ENCODE results near the gene ACSM6. TPM values are rescaled to one million over a fixed set of nuclear protein-coding genes. Genes with fewer than 3 reads are reported as not detected.

The ACSM6 gene
- polyA plus RNA-seq, 1 of the 3 experiments (the other 2 are of a cell fraction) = not detected

DNA sequence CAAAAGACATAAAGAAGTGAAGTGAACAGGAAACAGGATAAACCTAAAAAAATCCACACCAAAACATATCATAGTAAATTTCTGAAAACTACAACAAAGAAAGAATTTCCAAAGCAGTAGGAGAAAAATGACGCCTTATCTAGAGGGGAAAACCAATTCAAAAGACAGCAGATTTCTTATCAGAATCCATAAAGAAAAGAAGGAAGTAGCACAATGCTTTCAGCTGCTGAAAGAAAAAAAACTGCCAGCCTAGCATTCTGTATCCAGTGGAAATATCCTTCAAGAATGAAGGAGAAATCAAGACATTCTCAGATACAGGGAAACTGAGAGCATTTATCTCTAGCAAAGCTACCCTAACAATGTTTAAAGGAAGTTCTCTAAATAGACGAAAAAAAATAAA, 59.0 kb downstream of the ACSM6 start:
- 93% methylated on average over 2 of the region's 2 CpGs for WGBS (ENCODE audit: low lambda C conversion rate)

DNA sequence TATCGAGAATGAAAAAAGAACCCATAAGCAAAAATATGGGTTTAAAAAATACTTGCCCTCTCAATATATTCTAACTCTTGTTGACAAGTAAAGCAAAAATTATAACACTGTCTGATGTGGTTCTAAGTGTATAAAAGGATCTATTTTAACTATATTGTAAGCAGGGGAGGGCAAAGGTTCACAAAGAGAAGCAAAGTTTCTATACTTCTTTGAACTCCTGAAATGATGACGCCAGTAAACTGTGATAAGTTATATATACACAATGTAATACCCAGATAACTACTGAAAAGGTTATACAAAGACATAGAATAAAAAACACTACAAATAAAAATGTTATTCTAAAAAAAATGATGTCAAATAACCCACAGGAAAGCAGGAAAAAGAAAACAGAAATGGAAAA, 59.6 kb downstream of the ACSM6 start:
- no peak overlapping the region for H2AFZ ChIP-seq (ENCODE audit: low read depth)
- POLR2A ChIA-PET = no interaction called here
- no peak overlapping the region for H3K4me3 ChIP-seq (ENCODE audit: low read depth in 2 of 2, low read length in 1 of 2)
- H4K20me1 ChIP-seq (ENCODE audit: insufficient read depth) = no peaks in the 10 kb centered on the region
- peaks cover 47% of the 10 kb centered on the region; the same call in 1 of the 2 replicates for H3K79me2 ChIP-seq (ENCODE audit: insufficient read depth)
- H3K9ac ChIP-seq = no peak overlapping the region
- H3K9me2 ChIP-seq = no peaks in the 10 kb centered on the region
- H3K27ac ChIP-seq (ENCODE audit: low read depth in 2 of 2, low read length in 1 of 2) = no peak overlapping the region
- H3F3A ChIP-seq (replicated peaks; ENCODE audit: insufficient read depth) = peaks cover 8% of the 10 kb centered on the region
- DNase-seq = no peak
- no peaks in the 10 kb centered on the region for H3K27me3 ChIP-seq (ENCODE audit: insufficient read depth)
- H3K4me1 ChIP-seq (ENCODE audit: control insufficient read depth in 1 of 2, insufficient read depth in 2 of 2, low read depth in 1 of 2, low read length in 1 of 2) = no peaks in the 10 kb centered on the region
- H3K36me3 ChIP-seq (replicated peaks in 1 of 2; ENCODE audit: control insufficient read depth in 1 of 2, insufficient read depth in 2 of 2, low read length in 1 of 2) = peaks cover 0 to 37% of the 10 kb centered on the region in 2 experiments
- CTCF ChIA-PET = interaction anchor here (0.6 to 2.1 kb wide), 3 partner anchors 22 to 109 kb away, joined by 3 to 8 read pairs (median 3); no protein-coding TSS in a partner anchor
- no peak overlapping the region for H3K4me2 ChIP-seq
- H3K9me3 ChIP-seq = peaks cover 4% of the 10 kb centered on the region; the same call in 1 of the 2 replicates
- 93% methylated on average over 2 of the region's 2 CpGs for WGBS (ENCODE audit: low lambda C conversion rate)
- TF ChIP-seq ELF1 (IDR thresholded peaks at IDR 0.05) = no peak
- no peak for TF ChIP-seq RCOR1 (IDR thresholded peaks at IDR 0.05; ENCODE audit: low read length)
- TF ChIP-seq YY1 (IDR thresholded peaks at IDR 0.05; ENCODE audit: low read depth) = no peak
- TF ChIP-seq SIN3A (IDR thresholded peaks at IDR 0.05; ENCODE audit: borderline replicate concordance, low read depth, low read length) = no peak
- TF ChIP-seq, protein P1, sequence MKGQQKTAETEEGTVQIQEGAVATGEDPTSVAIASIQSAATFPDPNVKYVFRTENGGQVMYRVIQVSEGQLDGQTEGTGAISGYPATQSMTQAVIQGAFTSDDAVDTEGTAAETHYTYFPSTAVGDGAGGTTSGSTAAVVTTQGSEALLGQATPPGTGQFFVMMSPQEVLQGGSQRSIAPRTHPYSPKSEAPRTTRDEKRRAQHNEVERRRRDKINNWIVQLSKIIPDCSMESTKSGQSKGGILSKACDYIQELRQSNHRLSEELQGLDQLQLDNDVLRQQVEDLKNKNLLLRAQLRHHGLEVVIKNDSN (IDR thresholded peaks at IDR 0.05; ENCODE audit: borderline replicate concordance, low read depth) = no peak
- TF ChIP-seq SMC3 (IDR thresholded peaks at IDR 0.05; ENCODE audit: low read depth, low read length) = no peak
- TF ChIP-seq NRF1 (IDR thresholded peaks at IDR 0.05; ENCODE audit: low read depth, low read length) = no peak
- TF ChIP-seq JUND (IDR thresholded peaks at IDR 0.05) = no peak
- TF ChIP-seq, protein P2, sequence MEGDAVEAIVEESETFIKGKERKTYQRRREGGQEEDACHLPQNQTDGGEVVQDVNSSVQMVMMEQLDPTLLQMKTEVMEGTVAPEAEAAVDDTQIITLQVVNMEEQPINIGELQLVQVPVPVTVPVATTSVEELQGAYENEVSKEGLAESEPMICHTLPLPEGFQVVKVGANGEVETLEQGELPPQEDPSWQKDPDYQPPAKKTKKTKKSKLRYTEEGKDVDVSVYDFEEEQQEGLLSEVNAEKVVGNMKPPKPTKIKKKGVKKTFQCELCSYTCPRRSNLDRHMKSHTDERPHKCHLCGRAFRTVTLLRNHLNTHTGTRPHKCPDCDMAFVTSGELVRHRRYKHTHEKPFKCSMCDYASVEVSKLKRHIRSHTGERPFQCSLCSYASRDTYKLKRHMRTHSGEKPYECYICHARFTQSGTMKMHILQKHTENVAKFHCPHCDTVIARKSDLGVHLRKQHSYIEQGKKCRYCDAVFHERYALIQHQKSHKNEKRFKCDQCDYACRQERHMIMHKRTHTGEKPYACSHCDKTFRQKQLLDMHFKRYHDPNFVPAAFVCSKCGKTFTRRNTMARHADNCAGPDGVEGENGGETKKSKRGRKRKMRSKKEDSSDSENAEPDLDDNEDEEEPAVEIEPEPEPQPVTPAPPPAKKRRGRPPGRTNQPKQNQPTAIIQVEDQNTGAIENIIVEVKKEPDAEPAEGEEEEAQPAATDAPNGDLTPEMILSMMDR (IDR thresholded peaks at IDR 0.05) = no peak
- no peak for TF ChIP-seq RFX5 (IDR thresholded peaks at IDR 0.05; ENCODE audit: low read length)
- TF ChIP-seq RXRA (IDR thresholded peaks at IDR 0.05; ENCODE audit: borderline replicate concordance, low read depth) = no peak
- no peak for TF ChIP-seq GATA2 (CRISPR knock-in tag; IDR thresholded peaks at IDR 0.05)
- no peak for TF ChIP-seq FOSL2 (IDR thresholded peaks at IDR 0.05; ENCODE audit: borderline replicate concordance, low read depth)
- TF ChIP-seq, protein P3, sequence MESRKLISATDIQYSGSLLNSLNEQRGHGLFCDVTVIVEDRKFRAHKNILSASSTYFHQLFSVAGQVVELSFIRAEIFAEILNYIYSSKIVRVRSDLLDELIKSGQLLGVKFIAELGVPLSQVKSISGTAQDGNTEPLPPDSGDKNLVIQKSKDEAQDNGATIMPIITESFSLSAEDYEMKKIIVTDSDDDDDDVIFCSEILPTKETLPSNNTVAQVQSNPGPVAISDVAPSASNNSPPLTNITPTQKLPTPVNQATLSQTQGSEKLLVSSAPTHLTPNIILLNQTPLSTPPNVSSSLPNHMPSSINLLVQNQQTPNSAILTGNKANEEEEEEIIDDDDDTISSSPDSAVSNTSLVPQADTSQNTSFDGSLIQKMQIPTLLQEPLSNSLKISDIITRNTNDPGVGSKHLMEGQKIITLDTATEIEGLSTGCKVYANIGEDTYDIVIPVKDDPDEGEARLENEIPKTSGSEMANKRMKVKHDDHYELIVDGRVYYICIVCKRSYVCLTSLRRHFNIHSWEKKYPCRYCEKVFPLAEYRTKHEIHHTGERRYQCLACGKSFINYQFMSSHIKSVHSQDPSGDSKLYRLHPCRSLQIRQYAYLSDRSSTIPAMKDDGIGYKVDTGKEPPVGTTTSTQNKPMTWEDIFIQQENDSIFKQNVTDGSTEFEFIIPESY (IDR thresholded peaks at IDR 0.05; ENCODE audit: borderline replicate concordance, low read depth) = no peak
- TF ChIP-seq MEF2A (IDR thresholded peaks at IDR 0.05; ENCODE audit: borderline replicate concordance, low read depth) = no peak
- no peak for TF ChIP-seq EZH2phosphoT487 (IDR thresholded peaks at IDR 0.05; ENCODE audit: borderline replicate concordance, low read depth)

More for the DNA sequence above, 59.0 kb downstream of the ACSM6 start:
- Histone ChIP-seq H3K9me3 (peaks cover 4% of the 10 kb centered on the region; the same call in 1 of the 2 replicates), H3K9me2 (no peaks in the 10 kb centered on the region), H3K4me3 (ENCODE audit: low read depth in 2 of 2, low read length in 1 of 2) (no peak overlapping the region), H3K79me2 (ENCODE audit: insufficient read depth) (peaks cover 47% of the 10 kb centered on the region; the same call in 1 of the 2 replicates), H3K9ac (no peak overlapping the region), H3K4me1 (ENCODE audit: control insufficient read depth in 1 of 2, insufficient read depth in 2 of 2, low read depth in 1 of 2, low read length in 1 of 2) (peaks cover 0 to 3% of the 10 kb centered on the region in 2 experiments; a peak in 1 of 4 replicates), H3K27me3 (ENCODE audit: insufficient read depth) (no peaks in the 10 kb centered on the region), H2AFZ (ENCODE audit: low read depth) (no peak overlapping the region), H4K20me1 (ENCODE audit: insufficient read depth) (no peaks in the 10 kb centered on the region), H3K36me3 (replicated peaks in 1 of 2; ENCODE audit: control insufficient read depth in 1 of 2, insufficient read depth in 2 of 2, low read length in 1 of 2) (peaks cover 0 to 30% of the 10 kb centered on the region in 2 experiments), H3K27ac (ENCODE audit: low read depth in 2 of 2, low read length in 1 of 2) (no peak overlapping the region), H3K4me2 (no peak overlapping the region), H3F3A (replicated peaks; ENCODE audit: insufficient read depth) (peaks cover 13% of the 10 kb centered on the region)
- no peak for TF ChIP-seq GABPA (IDR thresholded peaks at IDR 0.05; ENCODE audit: low read depth)
- no peak for TF ChIP-seq MXI1 (IDR thresholded peaks at IDR 0.05; ENCODE audit: low read depth, low read length)
- no peak for TF ChIP-seq RFX5 (IDR thresholded peaks at IDR 0.05; ENCODE audit: low read length)
- no peak for TF ChIP-seq MEF2A (IDR thresholded peaks at IDR 0.05; ENCODE audit: borderline replicate concordance, low read depth)
- no peak for TF ChIP-seq RAD21 (IDR thresholded peaks at IDR 0.05; ENCODE audit: low read length)
- no peak for TF ChIP-seq TEAD4 (IDR thresholded peaks at IDR 0.05; ENCODE audit: borderline replicate concordance, insufficient read depth)
- TF ChIP-seq SIN3A (IDR thresholded peaks at IDR 0.05; ENCODE audit: borderline replicate concordance, low read depth, low read length) = no peak
- TF ChIP-seq, protein P4, sequence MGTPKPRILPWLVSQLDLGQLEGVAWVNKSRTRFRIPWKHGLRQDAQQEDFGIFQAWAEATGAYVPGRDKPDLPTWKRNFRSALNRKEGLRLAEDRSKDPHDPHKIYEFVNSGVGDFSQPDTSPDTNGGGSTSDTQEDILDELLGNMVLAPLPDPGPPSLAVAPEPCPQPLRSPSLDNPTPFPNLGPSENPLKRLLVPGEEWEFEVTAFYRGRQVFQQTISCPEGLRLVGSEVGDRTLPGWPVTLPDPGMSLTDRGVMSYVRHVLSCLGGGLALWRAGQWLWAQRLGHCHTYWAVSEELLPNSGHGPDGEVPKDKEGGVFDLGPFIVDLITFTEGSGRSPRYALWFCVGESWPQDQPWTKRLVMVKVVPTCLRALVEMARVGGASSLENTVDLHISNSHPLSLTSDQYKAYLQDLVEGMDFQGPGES (IDR thresholded peaks at IDR 0.05; ENCODE audit: low read depth, low read length) = no peak
- TF ChIP-seq CHD2 (IDR thresholded peaks at IDR 0.05; ENCODE audit: low read length, partially characterized antibody) = no peak
- no peak for TF ChIP-seq JUND (IDR thresholded peaks at IDR 0.05)
- TF ChIP-seq TAF1 (IDR thresholded peaks at IDR 0.05; ENCODE audit: borderline replicate concordance, low read depth, low read length) = no peak
- no peak for TF ChIP-seq POLR2AphosphoS5 (IDR thresholded peaks at IDR 0.05; ENCODE audit: low read depth, low read length)
- no peak for TF ChIP-seq ELF1 (IDR thresholded peaks at IDR 0.05)
- no peak for TF ChIP-seq NRF1 (IDR thresholded peaks at IDR 0.05; ENCODE audit: low read depth, low read length)
- TF ChIP-seq EP300 (IDR thresholded peaks at IDR 0.05; ENCODE audit: borderline replicate concordance in 1 of 2, low read depth in 1 of 2, low read length in 1 of 2) = no peak
- TF ChIP-seq, protein P5, sequence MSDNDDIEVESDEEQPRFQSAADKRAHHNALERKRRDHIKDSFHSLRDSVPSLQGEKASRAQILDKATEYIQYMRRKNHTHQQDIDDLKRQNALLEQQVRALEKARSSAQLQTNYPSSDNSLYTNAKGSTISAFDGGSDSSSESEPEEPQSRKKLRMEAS (IDR thresholded peaks at IDR 0.05; ENCODE audit: low read depth) = no peak
- CTCF ChIA-PET = interaction anchor here (2.1 kb wide), 1 partner anchor 110 kb away, joined by 8 read pairs; no protein-coding TSS in a partner anchor
- DNase-seq = no peak
- POLR2A ChIA-PET = no interaction called here
